Neural cell (in vitro differentiated cells): ENCODE measurements around the gene FAM229B.

Source experiments
- CTCF ChIP-seq: fragments of 450-650 bp; IDR thresholded peaks from 2 replicates; pipeline ENCODE4 v1.5.1; 2014; ENCODE audit warnings: antibody characterized with exemption, mild to moderate bottlenecking, moderate library complexity; ENCODE audit not compliant: poor library complexity, severe bottlenecking
- EP300 ChIP-seq: fragments of 450-650 bp; conservative IDR thresholded peaks from 2 replicates; pipeline ENCODE4 v1.6.1; 2014; ENCODE audit warnings: antibody characterized with exemption, mild to moderate bottlenecking, moderate library complexity; ENCODE audit not compliant: poor library complexity, severe bottlenecking
- EZH2 ChIP-seq: fragments of 200-600, 300-800 bp; shearing (Covaris generic), sonication (generic); IDR thresholded peaks from 2 replicates; pipeline ENCODE4 v1.6.1; 2014; ENCODE audit warnings: antibody characterized with exemption, low read length, borderline replicate concordance, mild to moderate bottlenecking; ENCODE audit not compliant: insufficient read depth, poor library complexity, severe bottlenecking
- POLR2AphosphoS5 ChIP-seq: IDR thresholded peaks from 2 replicates; pipeline ENCODE4 v1.6.1; 2012
- RAD21 ChIP-seq: fragments of 450-650 bp; conservative IDR thresholded peaks from 2 replicates; pipeline ENCODE4 v1.6.1; 2014; ENCODE audit warnings: antibody characterized with exemption, mild to moderate bottlenecking, moderate library complexity
- REST ChIP-seq: IDR thresholded peaks from 2 replicates; pipeline ENCODE4 v1.6.1; 2012; ENCODE audit warnings: borderline replicate concordance
- SMC3 ChIP-seq: fragments of 450-650 bp; conservative IDR thresholded peaks from 2 replicates; pipeline ENCODE4 v1.6.1; 2014; ENCODE audit warnings: antibody characterized with exemption, mild to moderate bottlenecking, moderate library complexity; ENCODE audit not compliant: poor library complexity
- TAF1 ChIP-seq: IDR thresholded peaks from 2 replicates; pipeline ENCODE4 v1.6.1; 2012; ENCODE audit warnings: low read depth

- TF ChIP-seq EZH2 (no peak), CTCF (no peak), TAF1 (no peak), POLR2AphosphoS5 (no peak), REST (no peak), SMC3 (no peak), RAD21 (no peak), EP300 (no peak)
Measured at GRCh38 chr6:112039431-112039770, 48.0 kb upstream of the FAM229B start.
